ENCODE data around the gene ST3GAL4.

Gene ST3GAL4

DNA sequence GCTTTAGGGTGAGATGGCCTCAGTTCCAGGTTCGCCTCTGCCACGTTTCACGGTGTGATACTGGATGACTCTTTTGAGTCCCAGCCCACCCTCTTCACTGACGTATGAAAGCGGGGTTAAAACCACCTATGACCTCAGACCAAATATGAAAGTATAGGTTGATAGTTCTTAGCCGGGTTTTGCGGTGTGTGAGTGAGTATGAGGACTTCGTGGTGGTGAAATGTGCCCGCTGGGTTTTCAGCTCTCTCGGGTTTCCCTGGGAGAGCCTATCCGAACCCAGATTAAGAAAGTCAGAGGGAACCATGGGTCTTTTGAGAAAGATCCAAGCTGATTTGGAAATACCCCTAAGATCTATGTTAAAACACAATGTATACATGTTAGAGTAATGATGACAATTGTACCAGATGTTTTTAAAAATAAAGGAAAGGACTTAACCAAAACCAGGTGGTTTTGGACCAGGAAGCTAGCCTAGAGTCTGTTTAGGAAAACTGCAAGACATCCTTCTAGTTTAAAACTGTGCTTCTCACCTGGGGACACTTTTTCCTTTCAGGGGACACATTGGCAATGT is 25.8 kb upstream of the ST3GAL4 start:
- DNase-seq (ENCODE audit: low read depth in 2 of 2, low spot score in 1 of 2), result no peak

DNA sequence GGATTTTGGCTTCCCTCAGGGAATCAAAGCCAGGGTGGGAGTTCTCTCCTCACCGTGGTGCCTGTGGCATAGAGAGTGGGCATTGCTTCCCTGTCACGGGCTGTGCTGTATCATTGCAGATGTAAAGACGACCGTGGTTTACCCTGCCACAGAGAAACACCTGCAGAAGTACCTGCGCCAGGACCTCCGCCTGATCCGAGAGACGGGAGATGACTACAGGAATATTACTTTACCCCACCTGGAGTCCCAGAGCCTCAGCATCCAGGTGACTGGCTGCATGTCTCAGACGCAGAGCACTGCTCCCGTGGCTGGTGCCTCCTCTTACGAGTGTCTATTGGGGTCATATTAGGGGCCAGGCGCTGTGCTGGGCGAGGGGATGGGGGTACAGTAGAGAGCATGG is 24.2 kb upstream of the ST3GAL4 start:
- DNase-seq (ENCODE audit: low read depth in 2 of 2, low spot score in 1 of 2), result no peak

DNA sequence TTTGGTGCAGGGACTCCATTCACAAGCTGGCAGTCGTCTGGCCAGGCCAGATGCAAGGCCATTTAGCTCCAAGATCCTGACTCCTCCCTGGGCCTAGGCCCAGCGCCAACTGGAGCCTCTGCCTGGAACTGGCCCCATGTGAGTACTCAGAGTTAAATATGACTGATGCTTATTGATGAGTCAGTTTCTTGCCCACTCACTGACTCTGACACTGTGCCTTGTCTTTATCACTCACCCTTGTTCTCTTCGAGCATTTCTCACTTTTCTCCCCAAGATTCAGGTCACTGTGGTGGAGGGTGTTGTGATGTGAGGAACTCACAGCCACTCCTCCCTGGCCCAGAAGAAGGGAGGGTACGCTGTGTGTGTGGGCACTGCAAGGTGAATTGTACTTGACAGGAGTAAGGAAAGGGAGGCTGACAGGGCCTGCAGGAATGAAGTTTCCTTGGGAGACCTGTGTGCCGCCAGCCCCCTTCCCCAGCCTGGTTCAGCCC is 23.2 kb upstream of the ST3GAL4 start:
- DNase-seq (ENCODE audit: low read depth in 2 of 2, low spot score in 1 of 2), result no peak

DNA sequence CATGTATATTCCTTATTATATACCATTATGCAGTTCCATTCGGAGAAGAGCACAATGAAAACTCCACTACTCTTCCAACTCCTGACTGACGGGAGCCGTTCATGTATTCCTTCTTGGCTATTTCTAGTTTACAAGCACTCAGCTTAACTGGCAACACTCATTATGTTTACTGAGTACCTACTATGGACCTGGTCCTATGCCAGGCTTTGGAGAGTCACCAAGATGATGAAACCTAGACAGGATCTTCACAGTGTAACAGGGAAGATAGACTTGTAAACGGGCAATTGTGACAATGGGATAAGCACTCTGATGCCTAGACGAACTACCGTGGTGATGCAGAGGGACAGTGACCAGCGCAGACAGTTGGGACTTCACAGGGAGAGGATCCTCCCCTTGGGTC is 22.3 kb upstream of the ST3GAL4 start:
- no peak for DNase-seq (ENCODE audit: low read depth in 2 of 2, low spot score in 1 of 2)

DNA sequence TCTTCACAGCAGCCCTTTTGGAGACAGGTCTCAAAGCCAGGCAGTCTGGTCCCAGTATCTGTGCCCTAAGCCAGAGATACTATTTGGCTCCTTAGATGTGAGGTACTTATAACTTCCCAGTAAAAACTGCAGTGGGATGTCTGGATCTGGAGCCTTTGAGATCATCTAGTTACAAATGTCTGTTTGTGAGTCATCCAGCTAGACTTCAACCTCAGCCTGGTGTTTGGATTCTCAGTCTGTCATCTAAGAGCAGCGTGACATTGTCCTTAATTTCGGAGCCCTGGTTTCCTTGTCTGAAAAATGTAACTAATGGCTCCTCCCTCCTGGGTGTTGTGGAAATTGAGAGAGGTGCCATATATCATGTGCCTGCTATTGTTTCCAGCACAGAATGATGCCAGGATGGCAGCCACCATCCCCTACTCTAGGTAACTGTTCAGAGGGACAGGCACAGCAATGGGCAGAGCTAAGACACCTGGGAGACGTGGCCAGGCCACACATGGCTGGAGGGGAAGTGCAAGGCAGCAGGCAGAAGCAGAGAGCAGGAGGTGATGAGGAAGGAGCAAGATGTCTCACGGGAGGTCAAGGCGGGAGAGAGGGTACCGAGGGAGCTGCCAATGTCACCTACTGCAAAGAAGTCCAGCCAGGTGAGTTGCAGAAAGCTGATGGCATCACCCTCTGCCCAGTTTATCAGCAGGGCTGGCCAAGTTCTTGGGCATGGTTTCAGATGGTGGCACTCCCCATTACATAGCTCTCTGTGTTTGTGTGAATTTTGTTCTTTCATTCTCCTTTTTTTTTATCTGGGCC is 20.6 kb upstream of the ST3GAL4 start:
- no peak for DNase-seq (ENCODE audit: low read depth in 2 of 2, low spot score in 1 of 2)

DNA sequence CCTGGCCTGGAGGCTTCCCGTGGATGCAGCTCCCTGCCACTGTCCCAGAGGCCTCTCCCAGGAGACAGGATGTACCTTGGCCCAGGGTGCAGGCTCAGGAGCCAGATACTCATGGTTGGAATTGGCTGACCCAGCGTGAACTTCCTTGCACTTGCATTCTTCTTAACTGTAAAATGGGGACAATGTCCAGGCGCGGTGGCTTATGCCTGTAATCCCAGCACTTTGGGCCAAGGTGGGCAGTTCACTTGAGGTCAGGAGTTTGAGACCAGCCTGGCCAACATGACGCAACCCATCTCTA is 20.1 kb upstream of the ST3GAL4 start:
- no peak for DNase-seq (ENCODE audit: low read depth in 2 of 2, low spot score in 1 of 2)

DNA sequence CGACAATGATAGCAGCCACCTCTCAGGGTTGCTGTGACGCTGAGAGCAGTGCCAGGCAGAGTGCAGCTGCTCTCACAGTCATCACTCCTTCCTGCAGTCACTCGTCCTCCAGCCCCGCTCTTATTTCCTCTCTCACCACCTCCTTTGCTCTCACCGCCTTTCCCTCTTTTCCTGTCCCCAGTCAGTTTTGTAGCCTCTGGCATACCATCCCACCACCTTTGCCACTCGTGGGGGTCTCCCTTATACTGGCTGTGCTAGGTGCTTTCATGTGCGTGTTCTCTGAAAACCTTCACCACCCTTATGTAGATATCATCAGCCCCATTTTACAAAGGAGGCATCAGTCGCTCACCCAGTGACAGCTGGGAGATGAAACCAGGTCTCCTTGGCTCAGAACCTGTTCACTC is 19.3 kb upstream of the ST3GAL4 start:
- DNase-seq (ENCODE audit: low read depth in 2 of 2, low spot score in 1 of 2), result no peak

DNA sequence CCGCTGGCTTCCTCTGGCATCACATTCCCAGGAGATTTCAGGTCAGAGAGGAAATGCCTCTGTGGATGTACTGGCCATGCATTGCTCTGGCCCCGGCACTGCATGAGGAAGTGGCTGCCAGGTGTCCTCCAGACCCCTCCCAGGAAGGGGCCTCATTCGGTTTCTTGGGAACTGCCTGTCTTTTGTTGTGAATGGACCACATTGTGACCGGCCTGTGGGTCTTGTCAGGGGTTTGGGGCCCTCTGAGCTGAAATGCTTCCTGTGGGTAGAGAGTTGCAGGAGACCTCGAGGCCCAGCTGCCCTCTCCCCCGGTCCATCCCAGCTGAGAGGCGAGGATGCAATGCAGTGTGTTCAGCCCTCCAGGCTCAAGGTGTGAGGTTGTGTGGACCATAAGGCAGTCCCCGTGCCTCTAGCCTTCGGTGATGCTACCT is 18.8 kb upstream of the ST3GAL4 start:
- no peak for DNase-seq (ENCODE audit: low read depth in 2 of 2, low spot score in 1 of 2)

DNA sequence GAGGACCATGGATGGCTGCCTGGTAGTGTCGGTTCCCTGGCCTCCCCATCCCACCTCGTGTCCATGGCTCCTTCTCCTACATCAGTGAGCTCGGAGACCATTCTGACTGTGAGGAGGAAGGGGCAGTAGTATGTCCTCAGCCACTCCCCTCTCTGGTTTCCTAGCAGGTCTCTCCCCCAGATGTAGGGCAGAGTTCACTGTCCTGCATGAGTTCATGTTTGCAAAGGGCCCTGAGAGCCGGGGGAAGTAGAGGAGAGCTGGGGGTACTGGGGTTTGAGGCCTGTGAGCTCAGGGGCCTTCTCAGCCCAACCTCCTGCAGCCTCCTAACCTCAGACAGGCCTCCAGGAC is 18.4 kb upstream of the ST3GAL4 start:
- no peak for DNase-seq (ENCODE audit: low read depth in 2 of 2, low spot score in 1 of 2)

DNA sequence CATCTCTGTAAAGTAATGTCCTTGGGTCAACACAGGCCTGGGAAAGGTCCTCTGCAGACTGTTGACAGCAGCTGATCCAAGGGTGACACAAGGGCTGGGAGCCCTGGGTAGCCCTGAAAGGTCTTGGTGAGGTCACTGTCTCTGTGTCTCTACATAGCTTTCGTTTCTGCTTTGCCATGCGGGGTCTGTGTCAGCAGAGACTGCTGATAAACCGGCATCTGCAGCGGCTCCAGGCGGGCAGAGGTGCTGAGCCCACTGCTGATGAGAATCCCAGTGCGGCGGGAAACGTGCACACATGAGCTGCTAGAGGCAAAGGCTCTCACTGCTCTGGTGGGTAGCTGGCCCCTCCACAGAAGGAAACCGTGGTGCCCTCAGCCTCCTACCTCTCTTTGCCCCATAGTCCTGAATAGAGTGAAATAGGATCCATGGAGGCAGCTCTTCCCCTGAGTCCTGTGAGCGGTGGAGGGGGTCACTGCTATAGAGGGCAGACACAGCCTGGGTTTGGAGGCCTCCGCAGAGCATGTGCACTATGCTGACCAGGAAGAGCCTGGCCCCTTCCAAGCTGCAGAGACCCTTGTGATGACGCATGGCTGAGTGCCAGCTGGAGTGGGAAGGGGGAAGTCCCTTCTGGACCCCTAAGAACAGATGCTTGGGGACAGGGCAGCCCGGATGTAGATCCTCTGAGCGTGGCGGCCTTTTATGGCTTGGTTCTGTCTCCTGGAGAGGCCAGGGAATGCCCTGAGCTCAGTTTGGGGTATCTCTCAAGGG is 17.8 kb upstream of the ST3GAL4 start:
- DNase-seq (ENCODE audit: low read depth in 2 of 2, low spot score in 1 of 2), result no peak

DNA sequence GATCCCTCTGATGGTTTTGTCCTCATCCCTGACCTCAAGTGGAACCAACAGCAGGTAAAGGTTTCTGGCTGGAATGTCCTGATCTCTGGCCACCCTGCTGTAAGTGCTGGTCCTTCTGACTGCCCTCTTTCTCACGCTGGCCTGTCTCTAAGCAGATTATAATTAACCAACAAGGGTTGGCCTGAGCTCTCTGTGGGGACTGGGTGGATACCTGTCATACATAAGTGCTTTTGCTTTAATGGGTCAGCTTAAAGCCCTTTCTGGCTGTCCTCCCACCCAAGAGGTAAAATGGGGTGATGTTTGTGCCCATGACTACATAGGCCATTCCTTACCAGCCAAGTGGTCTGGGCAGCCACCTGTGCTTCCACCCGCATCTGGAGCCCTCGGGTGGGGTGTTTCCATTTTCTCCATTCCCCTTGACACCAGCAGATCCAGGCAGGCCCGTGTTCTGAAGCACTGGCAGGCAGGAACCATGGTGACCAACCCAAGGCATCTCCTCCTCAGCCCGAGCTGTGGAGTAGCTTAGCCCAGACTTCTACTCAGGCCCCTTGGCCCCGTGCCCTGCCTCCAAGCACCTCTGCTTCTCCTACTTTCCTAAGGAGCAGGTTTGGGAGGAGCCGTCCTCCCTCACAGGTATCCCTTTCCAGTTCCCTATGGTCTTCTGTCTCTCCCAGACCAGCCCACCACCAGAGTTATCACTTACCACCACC is 17.0 kb upstream of the ST3GAL4 start:
- DNase-seq (ENCODE audit: low read depth in 2 of 2, low spot score in 1 of 2), result no peak

DNA sequence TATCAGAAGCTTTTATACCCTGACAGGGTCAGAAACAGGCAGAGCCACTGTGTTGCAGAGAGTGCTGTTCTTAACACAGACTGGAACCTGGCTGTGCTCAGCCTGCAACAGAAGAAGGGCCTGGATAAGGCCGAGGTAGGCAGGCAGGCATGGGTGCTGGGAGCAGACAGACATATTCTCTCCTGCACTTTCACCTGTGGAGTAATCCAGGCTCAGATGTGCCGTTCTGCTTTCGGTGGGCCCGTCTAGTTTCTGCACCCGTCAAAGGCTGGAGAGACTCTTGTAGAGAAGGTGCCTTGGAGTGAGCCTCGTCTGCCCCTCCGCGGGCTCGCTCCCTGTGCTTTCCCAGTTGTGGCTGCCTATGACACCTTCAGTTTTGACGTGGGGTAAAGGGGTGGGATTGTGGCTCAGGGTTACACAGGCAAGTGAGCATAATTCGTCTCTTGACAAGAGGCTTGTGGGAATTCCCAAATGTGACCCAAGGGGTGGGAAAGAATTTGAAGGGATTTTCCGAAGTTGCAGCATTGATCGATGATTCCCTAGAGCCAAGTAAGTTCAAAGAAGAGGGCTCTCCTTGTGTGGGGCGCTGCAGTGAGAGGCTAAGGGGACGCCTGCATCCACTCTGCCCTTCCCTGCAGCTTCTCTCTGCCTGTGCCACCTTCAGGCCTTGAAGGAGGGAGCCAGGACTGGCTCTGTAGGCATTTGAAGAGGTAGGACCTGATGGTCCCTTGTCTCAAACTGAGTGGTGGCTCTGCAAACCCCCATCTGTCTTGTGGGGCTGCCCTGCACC is 16.2 kb upstream of the ST3GAL4 start:
- DNase-seq (ENCODE audit: low read depth in 2 of 2, low spot score in 1 of 2), result no peak

DNA sequence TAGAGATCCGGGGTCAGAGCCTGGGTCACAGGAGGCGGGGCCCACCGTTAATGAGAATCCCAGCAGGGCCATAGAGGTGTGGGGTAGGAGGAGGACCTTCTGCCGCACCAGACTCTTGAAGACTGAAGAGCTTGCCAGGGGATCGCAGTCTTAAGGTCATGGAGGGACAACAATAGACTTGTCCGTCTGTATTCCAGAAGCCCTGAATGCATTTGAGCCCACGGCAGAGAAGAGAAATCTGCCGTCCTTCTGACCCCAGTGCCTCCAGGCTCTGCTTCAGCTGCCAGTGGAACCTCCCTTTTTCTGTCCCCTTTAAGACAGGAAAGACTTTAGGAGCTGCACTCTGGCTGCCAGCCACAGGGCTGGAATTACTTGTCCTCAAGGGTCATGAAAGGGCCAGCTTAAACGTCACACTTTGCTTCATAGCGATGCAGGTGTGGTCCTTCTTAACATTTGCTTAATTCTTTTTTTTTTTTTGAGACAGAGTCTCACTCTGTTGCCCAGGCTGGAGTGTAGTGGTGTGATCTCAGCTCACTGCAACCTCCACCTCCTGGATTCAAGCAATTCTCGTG is 15.5 kb upstream of the ST3GAL4 start:
- no peak for DNase-seq (ENCODE audit: low read depth in 2 of 2, low spot score in 1 of 2)

DNA sequence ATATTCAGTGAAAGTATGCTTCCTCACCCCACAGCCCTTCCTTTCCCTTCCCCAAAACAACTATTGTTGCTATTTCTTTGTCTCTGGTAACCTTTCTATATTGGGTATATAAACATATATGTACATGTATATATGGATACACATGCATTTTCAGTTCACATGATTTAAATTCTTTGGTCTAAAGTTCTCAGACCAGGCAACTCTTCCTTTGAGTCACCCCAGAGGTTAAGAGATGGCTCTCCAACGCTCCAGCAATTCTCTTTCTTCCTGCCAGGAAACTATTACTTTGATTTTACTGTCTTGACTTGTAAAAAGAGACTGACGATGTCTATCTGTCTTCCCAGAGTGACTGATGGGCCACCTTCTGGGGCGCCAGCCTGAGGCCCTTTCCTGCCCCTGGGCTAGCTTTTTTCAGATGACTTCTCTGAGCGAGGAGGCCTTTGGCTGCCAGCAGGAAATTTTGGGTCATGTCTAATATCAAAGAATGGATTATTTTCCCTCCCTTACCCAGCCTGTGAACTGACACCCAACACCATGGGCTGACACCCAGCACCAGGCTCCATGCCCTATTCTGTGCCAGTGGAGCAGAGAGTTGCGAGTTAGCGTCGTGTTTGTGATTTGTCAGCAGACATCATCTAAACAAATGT is 14.4 kb upstream of the ST3GAL4 start:
- DNase-seq (ENCODE audit: low read depth in 2 of 2, low spot score in 1 of 2), result no peak

DNA sequence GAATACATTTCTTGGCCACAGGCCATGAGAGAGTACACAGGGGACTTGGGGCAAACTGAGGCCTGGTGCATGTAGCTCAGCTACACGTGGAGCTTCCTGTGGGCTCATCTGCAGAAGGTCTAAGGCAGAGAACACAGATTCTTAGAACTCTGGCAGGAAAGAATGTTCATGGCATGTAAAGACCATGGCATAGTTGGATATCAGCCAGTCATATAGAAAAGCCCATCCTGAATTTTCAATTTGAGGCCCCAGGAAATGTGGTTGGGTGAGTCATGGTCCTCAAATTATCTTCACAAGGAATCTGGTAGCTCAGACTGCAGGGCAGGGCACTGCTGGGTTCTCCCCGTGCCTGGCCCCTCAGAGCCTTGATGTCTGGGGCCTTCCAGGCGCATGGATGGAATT is 13.7 kb upstream of the ST3GAL4 start:
- DNase-seq (ENCODE audit: low read depth in 2 of 2, low spot score in 1 of 2), result no peak

DNA sequence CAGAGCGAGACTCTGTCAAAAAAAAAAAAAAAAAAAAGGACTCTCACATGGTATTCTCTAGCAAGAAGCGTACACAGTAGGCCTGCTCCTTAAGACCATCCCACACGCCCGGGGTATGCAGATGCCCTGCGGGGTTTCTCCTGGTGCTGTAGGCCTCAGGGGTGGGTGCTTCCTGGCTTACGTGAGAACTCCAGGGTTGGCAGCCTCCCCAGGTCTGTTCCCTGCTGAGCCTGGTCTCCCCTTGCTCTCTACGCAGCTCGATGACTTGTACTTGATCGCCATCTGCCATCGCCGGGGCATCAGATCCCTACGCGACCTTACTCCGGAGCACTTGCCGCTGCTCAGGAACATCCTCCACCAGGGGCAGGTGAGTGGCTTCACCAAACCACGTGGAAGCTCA is 12.4 kb upstream of the ST3GAL4 start:
- DNase-seq (ENCODE audit: low read depth in 2 of 2, low spot score in 1 of 2), result no peak

DNA sequence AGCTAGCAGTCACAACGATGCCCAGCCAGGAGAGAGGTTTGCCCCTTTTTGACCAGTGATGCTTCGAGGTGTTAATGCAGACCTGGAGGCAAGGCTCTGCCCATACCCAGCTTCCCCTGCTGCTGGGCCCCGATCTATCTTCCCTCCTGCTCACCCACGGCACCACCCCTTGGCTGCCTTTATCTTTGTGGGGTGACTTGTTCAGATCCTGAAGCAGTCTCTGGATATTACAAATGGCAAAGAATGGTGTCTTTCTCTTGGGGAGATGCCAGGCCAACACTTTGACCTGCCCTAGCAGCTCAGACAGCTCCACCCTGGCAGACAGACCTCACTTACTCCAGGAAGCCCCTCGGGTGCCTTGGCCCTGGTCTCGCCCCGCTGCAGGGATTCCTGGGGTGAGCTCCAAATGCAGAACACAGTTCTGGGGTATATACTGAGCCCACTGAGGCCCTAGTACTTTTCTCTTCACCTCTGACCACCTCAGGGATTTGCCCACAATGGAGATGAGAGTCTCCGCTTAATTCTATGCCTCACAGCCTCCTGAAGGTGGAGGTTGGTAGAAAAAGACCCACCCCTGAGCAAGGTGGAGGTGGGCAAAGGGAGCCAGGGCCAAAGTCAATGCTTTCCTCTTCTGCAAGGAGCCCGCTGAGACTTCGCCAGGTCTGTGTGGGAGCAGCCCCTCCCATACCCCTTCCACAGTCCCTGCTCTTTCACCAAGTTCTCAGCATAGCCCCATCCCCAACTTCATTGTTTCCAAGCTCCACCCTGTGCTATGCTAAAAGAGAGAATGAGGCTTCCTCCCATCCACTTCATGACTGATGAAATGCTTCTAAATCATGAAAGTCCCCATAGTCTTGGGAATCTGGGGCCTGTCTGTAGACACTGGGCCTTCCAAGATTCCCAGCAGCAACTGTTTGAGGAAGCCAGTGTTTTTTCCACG is 11.1 kb upstream of the ST3GAL4 start:
- DNase-seq (ENCODE audit: low read depth in 2 of 2, low spot score in 1 of 2), result no peak

DNA sequence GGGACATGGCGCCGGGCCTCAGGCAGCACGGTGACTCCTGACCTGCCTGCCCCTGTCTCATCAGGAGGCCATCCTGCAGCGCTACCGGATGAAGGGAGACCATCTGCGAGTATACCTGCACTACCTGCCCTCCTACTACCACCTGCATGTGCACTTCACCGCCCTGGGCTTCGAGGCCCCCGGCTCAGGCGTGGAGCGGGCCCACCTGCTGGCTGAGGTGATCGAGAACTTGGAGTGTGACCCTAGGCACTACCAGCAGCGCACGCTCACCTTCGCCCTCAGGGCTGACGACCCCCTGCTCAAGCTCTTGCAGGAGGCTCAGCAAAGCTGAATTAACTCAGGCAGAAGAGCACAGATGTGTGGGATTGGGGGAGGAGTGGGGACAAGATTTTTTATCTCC is 10.2 kb upstream of the ST3GAL4 start:
- DNase-seq (ENCODE audit: low read depth in 2 of 2, low spot score in 1 of 2), result no peak

Data from stimulated activated CD8-positive, alpha-beta memory T cell treated with anti-CD3 and anti-CD28 coated beads, Interleukin-4, amount 100 ng/mL, for 4 hours (primary cell).